HepG2 (cell line): Measurements from ENCODE around the gene DMGDH. TPM values are rescaled to one million over a fixed set of nuclear protein-coding genes. Genes with fewer than 3 reads are reported as not detected.

Source experiments
- MED13 ChIP-seq: sonication (generic); formaldehyde crosslinking; IDR thresholded peaks from 2 replicates; pipeline ENCODE4 v1.5.0; 2020; ENCODE audit warnings: missing genetic modification reagents
- MYC ChIP-seq: sonication (generic); formaldehyde crosslinking; IDR thresholded peaks from 2 replicates; pipeline ENCODE4 v1.9.0; 2021; ENCODE audit warnings: missing genetic modification reagents, borderline replicate concordance
- POLR2AphosphoS2 ChIP-seq: IDR thresholded peaks from 2 replicates; pipeline ENCODE4 v1.6.1; 2011; ENCODE audit warnings: low read depth, low read length, improper control_type of control experiment
- THAP11 ChIP-seq: IDR thresholded peaks from 2 replicates; pipeline ENCODE4 v1.6.1; 2016; ENCODE audit warnings: missing biosample characterization, missing genetic modification reagents
- ZNF180 ChIP-seq: sonication (generic); formaldehyde crosslinking; IDR thresholded peaks from 2 replicates; pipeline ENCODE4 v1.4.0; 2020; ENCODE audit warnings: low read depth, missing genetic modification reagents, borderline replicate concordance
- ZNF224 ChIP-seq: sonication (generic); formaldehyde crosslinking; IDR thresholded peaks from 2 replicates; pipeline ENCODE4 v1.5.0; 2020; ENCODE audit warnings: mild to moderate bottlenecking, missing genetic modification reagents
- ZNF644 ChIP-seq: IDR thresholded peaks from 2 replicates; pipeline ENCODE4 v1.6.1; 2016; ENCODE audit warnings: low read depth
- ZNF672 ChIP-seq: sonication (generic); formaldehyde crosslinking; IDR thresholded peaks from 2 replicates; pipeline ENCODE4 v1.8.1; 2022; ENCODE audit warnings: missing genetic modification reagents
- ZNF878 ChIP-seq: sonication (generic); formaldehyde crosslinking; IDR thresholded peaks from 2 replicates; pipeline ENCODE4 v1.8.1; 2023; ENCODE audit warnings: mild to moderate bottlenecking, missing genetic modification reagents, moderate library complexity
- polyA plus RNA-seq, 8 experiments: library from polyadenylated mRNA; depleted of rRNA in 3 of 8; stranded (reverse) in 7 of 8; unstranded in 1 of 8; fragments of >200 nt; fragmentation: Illumina TruSeq in 4 of 8; extraction: Trizol in 4 of 8; gene quantifications; 2 replicates each; pipeline versions ENCODE4 v1.2.1 to v1.2.3, GENCODE V29; 2011 to 2016; ENCODE audit warnings: low read depth in 4 of 8, missing spikeins in 1 of 8, mixed read lengths in 1 of 8; ENCODE audit not compliant: insufficient read depth in 1 of 8
- total RNA-seq, 5 experiments: library from RNA; depleted of rRNA; stranded (reverse); fragments of >200 nt; fragmentation: Illumina TruSeq; extraction: Trizol; gene quantifications; 2 replicates each; pipeline ENCODE4 v1.2.3, GENCODE V29; 2016; ENCODE audit warnings: low read depth in 1 of 5
- TF ChIP-seq, protein P1 (sequence below): sonication (generic); formaldehyde crosslinking; IDR thresholded peaks from 2 replicates; pipeline ENCODE4 v1.8.1; 2022; ENCODE audit warnings: mild to moderate bottlenecking, missing genetic modification reagents
- TF ChIP-seq, protein P2 (sequence below): IDR thresholded peaks from 2 replicates; pipeline ENCODE4 v1.6.1; 2016; ENCODE audit warnings: mild to moderate bottlenecking
- TF ChIP-seq, protein P3 (sequence below): sonication (generic); formaldehyde crosslinking; IDR thresholded peaks from 2 replicates; pipeline ENCODE4 v1.9.0; 2021; ENCODE audit warnings: missing genetic modification reagents, borderline replicate concordance
- TF ChIP-seq, protein P4 (sequence below): sonication (generic); formaldehyde crosslinking; IDR thresholded peaks from 2 replicates; pipeline ENCODE4 v1.4.0; 2020; ENCODE audit warnings: mild to moderate bottlenecking, missing genetic modification reagents
- TF ChIP-seq, protein P5 (sequence below): sonication (generic); formaldehyde crosslinking; IDR thresholded peaks from 2 replicates; pipeline ENCODE4 v1.4.0; 2020; ENCODE audit warnings: missing genetic modification reagents
- TF ChIP-seq, protein P6 (sequence below): sonication (generic); formaldehyde crosslinking; IDR thresholded peaks from 2 replicates; pipeline ENCODE4 v1.8.1; 2023; ENCODE audit warnings: mild to moderate bottlenecking, missing genetic modification reagents
- TF ChIP-seq, protein P7 (sequence below): sonication (generic); formaldehyde crosslinking; IDR thresholded peaks from 2 replicates; pipeline ENCODE4 v1.4.0; 2020; ENCODE audit warnings: mild to moderate bottlenecking, missing genetic modification reagents

The DMGDH gene
- total and polyA plus RNA-seq, 2 of the 13 experiments (the other 11 are each of a cell fraction or from before 2014, with no cell fraction given), result 3.6 to 7.9 TPM

DNA sequence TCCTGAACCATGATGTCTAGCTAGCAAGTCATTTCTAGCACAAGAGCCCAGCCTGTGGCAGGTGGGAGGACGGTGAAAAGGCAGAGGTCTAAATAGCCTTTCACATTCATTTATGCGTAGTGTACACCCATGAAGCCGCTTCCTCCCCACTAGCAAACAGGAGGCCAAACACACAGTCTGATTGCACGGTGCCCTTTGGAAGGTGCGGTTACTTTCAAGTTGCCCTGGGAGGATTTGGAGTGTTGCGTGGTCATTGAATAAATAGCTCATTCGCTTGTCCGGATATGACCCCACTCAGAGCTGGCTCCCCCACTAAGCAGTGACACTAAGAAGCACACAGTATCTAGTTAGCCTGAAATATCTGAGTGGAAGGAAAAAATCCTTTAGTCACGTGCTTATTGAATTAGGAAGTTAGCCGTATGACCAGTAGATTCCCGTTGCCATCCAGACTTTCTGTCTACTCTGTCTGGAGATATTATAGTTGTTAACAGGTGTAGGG is 83.7 kb downstream of the DMGDH start (continued):
- TF ChIP-seq, protein P1, sequence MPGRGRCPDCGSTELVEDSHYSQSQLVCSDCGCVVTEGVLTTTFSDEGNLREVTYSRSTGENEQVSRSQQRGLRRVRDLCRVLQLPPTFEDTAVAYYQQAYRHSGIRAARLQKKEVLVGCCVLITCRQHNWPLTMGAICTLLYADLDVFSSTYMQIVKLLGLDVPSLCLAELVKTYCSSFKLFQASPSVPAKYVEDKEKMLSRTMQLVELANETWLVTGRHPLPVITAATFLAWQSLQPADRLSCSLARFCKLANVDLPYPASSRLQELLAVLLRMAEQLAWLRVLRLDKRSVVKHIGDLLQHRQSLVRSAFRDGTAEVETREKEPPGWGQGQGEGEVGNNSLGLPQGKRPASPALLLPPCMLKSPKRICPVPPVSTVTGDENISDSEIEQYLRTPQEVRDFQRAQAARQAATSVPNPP (CRISPR knock-in tag), result peak; percentile 76; the same call in 1 of the 2 replicates
- TF ChIP-seq POLR2AphosphoS2 (peak; percentile 94), ZNF224 (CRISPR knock-in tag) (no peak; the same call in 1 of the 2 replicates), MYC (peak; percentile 91), ZNF180 (no peak), ZNF878 (CRISPR knock-in tag) (0 out of 2 replicates have a peak, but pooled peaks have one; percentile 47), ZNF644 (CRISPR knock-in tag) (0 out of 2 replicates have a peak, but pooled peaks have one; percentile 17), ZNF672 (CRISPR knock-in tag) (0 out of 2 replicates have a peak, but pooled peaks have one; percentile 43), MED13 (peak; percentile 93; the same call in 1 of the 2 replicates), THAP11 (CRISPR knock-in tag) (peak; percentile 81)
- TF ChIP-seq, protein P2, sequence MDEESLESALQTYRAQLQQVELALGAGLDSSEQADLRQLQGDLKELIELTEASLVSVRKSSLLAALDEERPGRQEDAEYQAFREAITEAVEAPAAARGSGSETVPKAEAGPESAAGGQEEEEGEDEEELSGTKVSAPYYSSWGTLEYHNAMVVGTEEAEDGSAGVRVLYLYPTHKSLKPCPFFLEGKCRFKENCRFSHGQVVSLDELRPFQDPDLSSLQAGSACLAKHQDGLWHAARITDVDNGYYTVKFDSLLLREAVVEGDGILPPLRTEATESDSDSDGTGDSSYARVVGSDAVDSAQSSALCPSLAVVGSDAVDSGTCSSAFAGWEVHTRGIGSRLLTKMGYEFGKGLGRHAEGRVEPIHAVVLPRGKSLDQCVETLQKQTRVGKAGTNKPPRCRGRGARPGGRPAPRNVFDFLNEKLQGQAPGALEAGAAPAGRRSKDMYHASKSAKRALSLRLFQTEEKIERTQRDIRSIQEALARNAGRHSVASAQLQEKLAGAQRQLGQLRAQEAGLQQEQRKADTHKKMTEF (CRISPR knock-in tag), result peak; percentile 96
- TF ChIP-seq, protein P3, sequence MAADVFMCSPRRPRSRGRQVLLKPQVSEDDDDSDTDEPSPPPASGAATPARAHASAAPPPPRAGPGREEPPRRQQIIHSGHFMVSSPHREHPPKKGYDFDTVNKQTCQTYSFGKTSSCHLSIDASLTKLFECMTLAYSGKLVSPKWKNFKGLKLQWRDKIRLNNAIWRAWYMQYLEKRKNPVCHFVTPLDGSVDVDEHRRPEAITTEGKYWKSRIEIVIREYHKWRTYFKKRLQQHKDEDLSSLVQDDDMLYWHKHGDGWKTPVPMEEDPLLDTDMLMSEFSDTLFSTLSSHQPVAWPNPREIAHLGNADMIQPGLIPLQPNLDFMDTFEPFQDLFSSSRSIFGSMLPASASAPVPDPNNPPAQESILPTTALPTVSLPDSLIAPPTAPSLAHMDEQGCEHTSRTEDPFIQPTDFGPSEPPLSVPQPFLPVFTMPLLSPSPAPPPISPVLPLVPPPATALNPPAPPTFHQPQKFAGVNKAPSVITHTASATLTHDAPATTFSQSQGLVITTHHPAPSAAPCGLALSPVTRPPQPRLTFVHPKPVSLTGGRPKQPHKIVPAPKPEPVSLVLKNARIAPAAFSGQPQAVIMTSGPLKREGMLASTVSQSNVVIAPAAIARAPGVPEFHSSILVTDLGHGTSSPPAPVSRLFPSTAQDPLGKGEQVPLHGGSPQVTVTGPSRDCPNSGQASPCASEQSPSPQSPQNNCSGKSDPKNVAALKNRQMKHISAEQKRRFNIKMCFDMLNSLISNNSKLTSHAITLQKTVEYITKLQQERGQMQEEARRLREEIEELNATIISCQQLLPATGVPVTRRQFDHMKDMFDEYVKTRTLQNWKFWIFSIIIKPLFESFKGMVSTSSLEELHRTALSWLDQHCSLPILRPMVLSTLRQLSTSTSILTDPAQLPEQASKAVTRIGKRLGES (CRISPR knock-in tag), result peak; percentile 91
- TF ChIP-seq, protein P4, sequence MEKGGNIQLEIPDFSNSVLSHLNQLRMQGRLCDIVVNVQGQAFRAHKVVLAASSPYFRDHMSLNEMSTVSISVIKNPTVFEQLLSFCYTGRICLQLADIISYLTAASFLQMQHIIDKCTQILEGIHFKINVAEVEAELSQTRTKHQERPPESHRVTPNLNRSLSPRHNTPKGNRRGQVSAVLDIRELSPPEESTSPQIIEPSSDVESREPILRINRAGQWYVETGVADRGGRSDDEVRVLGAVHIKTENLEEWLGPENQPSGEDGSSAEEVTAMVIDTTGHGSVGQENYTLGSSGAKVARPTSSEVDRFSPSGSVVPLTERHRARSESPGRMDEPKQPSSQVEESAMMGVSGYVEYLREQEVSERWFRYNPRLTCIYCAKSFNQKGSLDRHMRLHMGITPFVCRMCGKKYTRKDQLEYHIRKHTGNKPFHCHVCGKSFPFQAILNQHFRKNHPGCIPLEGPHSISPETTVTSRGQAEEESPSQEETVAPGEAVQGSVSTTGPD, result no peak
- TF ChIP-seq, protein P5, sequence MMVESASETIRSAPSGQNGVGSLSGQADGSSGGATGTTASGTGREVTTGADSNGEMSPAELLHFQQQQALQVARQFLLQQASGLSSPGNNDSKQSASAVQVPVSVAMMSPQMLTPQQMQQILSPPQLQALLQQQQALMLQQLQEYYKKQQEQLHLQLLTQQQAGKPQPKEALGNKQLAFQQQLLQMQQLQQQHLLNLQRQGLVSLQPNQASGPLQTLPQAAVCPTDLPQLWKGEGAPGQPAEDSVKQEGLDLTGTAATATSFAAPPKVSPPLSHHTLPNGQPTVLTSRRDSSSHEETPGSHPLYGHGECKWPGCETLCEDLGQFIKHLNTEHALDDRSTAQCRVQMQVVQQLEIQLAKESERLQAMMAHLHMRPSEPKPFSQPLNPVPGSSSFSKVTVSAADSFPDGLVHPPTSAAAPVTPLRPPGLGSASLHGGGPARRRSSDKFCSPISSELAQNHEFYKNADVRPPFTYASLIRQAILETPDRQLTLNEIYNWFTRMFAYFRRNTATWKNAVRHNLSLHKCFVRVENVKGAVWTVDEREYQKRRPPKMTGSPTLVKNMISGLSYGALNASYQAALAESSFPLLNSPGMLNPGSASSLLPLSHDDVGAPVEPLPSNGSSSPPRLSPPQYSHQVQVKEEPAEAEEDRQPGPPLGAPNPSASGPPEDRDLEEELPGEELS, result peak; percentile 99
- TF ChIP-seq, protein P6, sequence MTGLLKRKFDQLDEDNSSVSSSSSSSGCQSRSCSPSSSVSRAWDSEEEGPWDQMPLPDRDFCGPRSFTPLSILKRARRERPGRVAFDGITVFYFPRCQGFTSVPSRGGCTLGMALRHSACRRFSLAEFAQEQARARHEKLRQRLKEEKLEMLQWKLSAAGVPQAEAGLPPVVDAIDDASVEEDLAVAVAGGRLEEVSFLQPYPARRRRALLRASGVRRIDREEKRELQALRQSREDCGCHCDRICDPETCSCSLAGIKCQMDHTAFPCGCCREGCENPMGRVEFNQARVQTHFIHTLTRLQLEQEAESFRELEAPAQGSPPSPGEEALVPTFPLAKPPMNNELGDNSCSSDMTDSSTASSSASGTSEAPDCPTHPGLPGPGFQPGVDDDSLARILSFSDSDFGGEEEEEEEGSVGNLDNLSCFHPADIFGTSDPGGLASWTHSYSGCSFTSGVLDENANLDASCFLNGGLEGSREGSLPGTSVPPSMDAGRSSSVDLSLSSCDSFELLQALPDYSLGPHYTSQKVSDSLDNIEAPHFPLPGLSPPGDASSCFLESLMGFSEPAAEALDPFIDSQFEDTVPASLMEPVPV (CRISPR knock-in tag), result peak; percentile 53; the same call in 1 of the 2 replicates
- TF ChIP-seq, protein P7, sequence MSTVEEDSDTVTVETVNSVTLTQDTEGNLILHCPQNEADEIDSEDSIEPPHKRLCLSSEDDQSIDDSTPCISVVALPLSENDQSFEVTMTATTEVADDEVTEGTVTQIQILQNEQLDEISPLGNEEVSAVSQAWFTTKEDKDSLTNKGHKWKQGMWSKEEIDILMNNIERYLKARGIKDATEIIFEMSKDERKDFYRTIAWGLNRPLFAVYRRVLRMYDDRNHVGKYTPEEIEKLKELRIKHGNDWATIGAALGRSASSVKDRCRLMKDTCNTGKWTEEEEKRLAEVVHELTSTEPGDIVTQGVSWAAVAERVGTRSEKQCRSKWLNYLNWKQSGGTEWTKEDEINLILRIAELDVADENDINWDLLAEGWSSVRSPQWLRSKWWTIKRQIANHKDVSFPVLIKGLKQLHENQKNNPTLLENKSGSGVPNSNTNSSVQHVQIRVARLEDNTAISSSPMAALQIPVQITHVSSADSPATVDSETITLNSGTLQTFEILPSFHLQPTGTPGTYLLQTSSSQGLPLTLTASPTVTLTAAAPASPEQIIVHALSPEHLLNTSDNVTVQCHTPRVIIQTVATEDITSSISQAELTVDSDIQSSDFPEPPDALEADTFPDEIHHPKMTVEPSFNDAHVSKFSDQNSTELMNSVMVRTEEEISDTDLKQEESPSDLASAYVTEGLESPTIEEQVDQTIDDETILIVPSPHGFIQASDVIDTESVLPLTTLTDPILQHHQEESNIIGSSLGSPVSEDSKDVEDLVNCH (CRISPR knock-in tag), result no peak
